SK-N-SH (cell line): ENCODE results near the gene HLA-DRB1. TPM values are rescaled to one million over a fixed set of nuclear protein-coding genes. Genes with fewer than 3 reads are reported as not detected.

Source experiments
- CTCF ChIA-PET: fragments of 300-600, 350-600 bp; formaldehyde crosslinking; extraction: SDS; loops from one replicate; lab custom pipeline; 2021; lab: Yijun Ruan, JAX
- POLR2A ChIA-PET: fragments of 350-600 bp; sonication (Branson Sonifier 250); formaldehyde crosslinking; extraction: SDS; loops from one replicate; lab custom pipeline; 2020; ENCODE audit warnings: antibody characterized with exemption, inconsistent platforms; lab: Yijun Ruan, JAX
- DNase-seq: peaks from one replicate; pipeline ENCODE4 v3.0.0; 2012
- H2AFZ ChIP-seq: fragments of 200-600 bp; sonication (generic); 2 replicates; pipeline ENCODE4 v1.8.1; 2016; ENCODE audit warnings: antibody characterized with exemption, mild to moderate bottlenecking, low read depth
- H3F3A ChIP-seq: fragments of 200-600 bp; sonication (generic); replicated peaks from 2 replicates; pipeline ENCODE3; 2016; ENCODE audit warnings: antibody characterized with exemption, mild to moderate bottlenecking; ENCODE audit not compliant: insufficient read depth
- H3K27ac ChIP-seq, 2 experiments: fragments of 200-500 bp in 1 of 2; fragments of 200-600 bp in 1 of 2; sonication (Bioruptor generic) in 1 of 2; sonication (generic), shearing (Covaris generic) in 1 of 2; 2 replicates each; pipeline versions ENCODE4 v1.5.1 to v1.6.1; 2014 to 2016; ENCODE audit warnings: low read depth in 2 of 2, inconsistent platforms in 1 of 2, low read length in 1 of 2, mild to moderate bottlenecking in 1 of 2, mixed read lengths in 1 of 2
- H3K27me3 ChIP-seq: fragments of 200-600 bp; sonication (generic), shearing (Covaris generic); 2 replicates; pipeline ENCODE4 v1.6.1; 2016; ENCODE audit warnings: mixed run types; ENCODE audit not compliant: insufficient read depth
- H3K36me3 ChIP-seq, 2 experiments: fragments of 200-500 bp in 1 of 2; fragments of 200-600 bp in 1 of 2; sonication (Bioruptor generic) in 1 of 2; sonication (generic) in 1 of 2; replicated peaks in 1 of 2; 2 replicates each; pipeline versions ENCODE3 to v1.5.1; 2014 to 2016; ENCODE audit warnings: low read length in 1 of 2, mild to moderate bottlenecking in 1 of 2; ENCODE audit not compliant: insufficient read depth in 2 of 2, control insufficient read depth in 1 of 2
- H3K4me1 ChIP-seq, 2 experiments: fragments of 200-500 bp in 1 of 2; fragments of 200-600 bp in 1 of 2; sonication (Bioruptor generic) in 1 of 2; sonication (generic), shearing (Covaris generic) in 1 of 2; 2 replicates each; pipeline versions ENCODE4 v1.5.1 to v1.6.1; 2014 to 2016; ENCODE audit warnings: low read depth in 1 of 2, low read length in 1 of 2, mixed run types in 1 of 2; ENCODE audit not compliant: insufficient read depth in 2 of 2, control insufficient read depth in 1 of 2
- H3K4me2 ChIP-seq: fragments of 200-600 bp; sonication (generic), shearing (Covaris generic); 2 replicates; pipeline ENCODE4 v1.6.1; 2017; ENCODE audit warnings: mixed run types
- H3K4me3 ChIP-seq, 2 experiments: fragments of 200-500 bp in 1 of 2; fragments of 200-600 bp in 1 of 2; sonication (Bioruptor generic) in 1 of 2; sonication (generic), shearing (Covaris generic) in 1 of 2; 2 replicates each; pipeline versions ENCODE4 v1.5.1 to v1.8.1; 2014 to 2016; ENCODE audit warnings: low read depth in 2 of 2, inconsistent platforms in 1 of 2, low read length in 1 of 2, mild to moderate bottlenecking in 1 of 2, mixed read lengths in 1 of 2, moderate library complexity in 1 of 2
- H3K79me2 ChIP-seq: fragments of 200-600 bp; sonication (generic); 2 replicates; pipeline ENCODE4 v1.8.1; 2017; ENCODE audit warnings: mild to moderate bottlenecking; ENCODE audit not compliant: insufficient read depth
- H3K9ac ChIP-seq: fragments of 200-600 bp; sonication (generic); 2 replicates; pipeline ENCODE4 v1.6.1; 2017; ENCODE audit warnings: mixed run types
- H3K9me2 ChIP-seq: fragments of 200-600 bp; sonication (generic); 2 replicates; pipeline ENCODE4 v1.6.1; 2017; ENCODE audit warnings: mixed run types
- H3K9me3 ChIP-seq: fragments of 200-600 bp; sonication (generic); 2 replicates; pipeline ENCODE4 v1.6.1; 2017; ENCODE audit warnings: mixed run types, mild to moderate bottlenecking, moderate library complexity
- H4K20me1 ChIP-seq: fragments of 200-600 bp; sonication (generic); 2 replicates; pipeline ENCODE4 v1.6.1; 2017; ENCODE audit warnings: mild to moderate bottlenecking, mixed run types; ENCODE audit not compliant: insufficient read depth
- FOXM1 ChIP-seq: IDR thresholded peaks from 2 replicates; pipeline ENCODE4 v1.4.0; 2012; ENCODE audit warnings: low read depth, mild to moderate bottlenecking
- MEF2A ChIP-seq: IDR thresholded peaks from 2 replicates; pipeline ENCODE4 v1.4.0; 2012; ENCODE audit warnings: low read depth, borderline replicate concordance
- MXI1 ChIP-seq: IDR thresholded peaks from 2 replicates; pipeline ENCODE4 v1.6.1; 2012; ENCODE audit warnings: mild to moderate bottlenecking, low read depth, low read length, improper control_type of control experiment
- RAD21 ChIP-seq: IDR thresholded peaks from 2 replicates; pipeline ENCODE4 v1.6.1; 2012; ENCODE audit warnings: mild to moderate bottlenecking, low read length
- RFX5 ChIP-seq: IDR thresholded peaks from 2 replicates; pipeline ENCODE4 v1.6.1; 2012; ENCODE audit warnings: mild to moderate bottlenecking, improper control_type of control experiment, low read length
- SMC3 ChIP-seq: IDR thresholded peaks from 2 replicates; pipeline ENCODE4 v1.6.1; 2012; ENCODE audit warnings: low read depth, low read length, improper control_type of control experiment
- WGBS: methylation state at CpG from one replicate; pipeline ENCODE4 v1.1.6; 2017; ENCODE audit warnings: low lambda C conversion rate; 5-methylcytosine and 5-hydroxymethylcytosine counted together
- polyA plus RNA-seq, 3 experiments: library from polyadenylated mRNA; depleted of rRNA; stranded (reverse); fragments of >200 nt; gene quantifications; 2 replicates each; pipeline ENCODE4 v1.2.3, GENCODE V29; 2012
- TF ChIP-seq, protein P1 (sequence below): IDR thresholded peaks from 2 replicates; pipeline ENCODE4 v1.6.1; 2012; ENCODE audit warnings: mild to moderate bottlenecking, low read depth, low read length, moderate library complexity
- TF ChIP-seq, protein P2 (sequence below): fragments of 150-350 bp; IDR thresholded peaks from 2 replicates; pipeline ENCODE4 v1.6.1; 2017; ENCODE audit warnings: antibody characterized with exemption, low read length, low read depth, borderline replicate concordance

HLA-DRB1 gene
- polyA plus RNA-seq, 1 of the 3 experiments (the other 2 are of a cell fraction) = not detected

- no peaks in the 10 kb centered on the region for H3K27me3 ChIP-seq
- no peak overlapping the region for H2AFZ ChIP-seq
- TF ChIP-seq RFX5 = no peak
- TF ChIP-seq SMC3 = no peak
- TF ChIP-seq, protein P1, sequence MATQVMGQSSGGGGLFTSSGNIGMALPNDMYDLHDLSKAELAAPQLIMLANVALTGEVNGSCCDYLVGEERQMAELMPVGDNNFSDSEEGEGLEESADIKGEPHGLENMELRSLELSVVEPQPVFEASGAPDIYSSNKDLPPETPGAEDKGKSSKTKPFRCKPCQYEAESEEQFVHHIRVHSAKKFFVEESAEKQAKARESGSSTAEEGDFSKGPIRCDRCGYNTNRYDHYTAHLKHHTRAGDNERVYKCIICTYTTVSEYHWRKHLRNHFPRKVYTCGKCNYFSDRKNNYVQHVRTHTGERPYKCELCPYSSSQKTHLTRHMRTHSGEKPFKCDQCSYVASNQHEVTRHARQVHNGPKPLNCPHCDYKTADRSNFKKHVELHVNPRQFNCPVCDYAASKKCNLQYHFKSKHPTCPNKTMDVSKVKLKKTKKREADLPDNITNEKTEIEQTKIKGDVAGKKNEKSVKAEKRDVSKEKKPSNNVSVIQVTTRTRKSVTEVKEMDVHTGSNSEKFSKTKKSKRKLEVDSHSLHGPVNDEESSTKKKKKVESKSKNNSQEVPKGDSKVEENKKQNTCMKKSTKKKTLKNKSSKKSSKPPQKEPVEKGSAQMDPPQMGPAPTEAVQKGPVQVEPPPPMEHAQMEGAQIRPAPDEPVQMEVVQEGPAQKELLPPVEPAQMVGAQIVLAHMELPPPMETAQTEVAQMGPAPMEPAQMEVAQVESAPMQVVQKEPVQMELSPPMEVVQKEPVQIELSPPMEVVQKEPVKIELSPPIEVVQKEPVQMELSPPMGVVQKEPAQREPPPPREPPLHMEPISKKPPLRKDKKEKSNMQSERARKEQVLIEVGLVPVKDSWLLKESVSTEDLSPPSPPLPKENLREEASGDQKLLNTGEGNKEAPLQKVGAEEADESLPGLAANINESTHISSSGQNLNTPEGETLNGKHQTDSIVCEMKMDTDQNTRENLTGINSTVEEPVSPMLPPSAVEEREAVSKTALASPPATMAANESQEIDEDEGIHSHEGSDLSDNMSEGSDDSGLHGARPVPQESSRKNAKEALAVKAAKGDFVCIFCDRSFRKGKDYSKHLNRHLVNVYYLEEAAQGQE = no peak
- no peak for TF ChIP-seq MEF2A
- TF ChIP-seq MXI1 = no peak
- TF ChIP-seq RAD21 = no peak
- TF ChIP-seq FOXM1 = no peak
- ChIA-PET CTCF (no interaction called here), POLR2A (no interaction called here)
- no peaks in the 10 kb centered on the region for H3K36me3 ChIP-seq
- no peaks in the 10 kb centered on the region for H3K79me2 ChIP-seq
- DNase-seq = no peak
- H3K27ac ChIP-seq = no peak overlapping the region
- no peak overlapping the region for H3K4me3 ChIP-seq
- 0% methylated on average over 1 of the region's 1 CpG for WGBS
- no peaks in the 10 kb centered on the region for H3K9me2 ChIP-seq
- no peak overlapping the region for H3K4me2 ChIP-seq
- no peaks in the 10 kb centered on the region for H4K20me1 ChIP-seq
- no peaks in the 10 kb centered on the region for H3F3A ChIP-seq
- H3K9me3 ChIP-seq = no peaks in the 10 kb centered on the region
- H3K9ac ChIP-seq = no peak overlapping the region
- H3K4me1 ChIP-seq = no peaks in the 10 kb centered on the region
These were observed 13.4 kb downstream of the HLA-DRB1 start for GRCh38 chr6:32576250-32576649.

DNA sequence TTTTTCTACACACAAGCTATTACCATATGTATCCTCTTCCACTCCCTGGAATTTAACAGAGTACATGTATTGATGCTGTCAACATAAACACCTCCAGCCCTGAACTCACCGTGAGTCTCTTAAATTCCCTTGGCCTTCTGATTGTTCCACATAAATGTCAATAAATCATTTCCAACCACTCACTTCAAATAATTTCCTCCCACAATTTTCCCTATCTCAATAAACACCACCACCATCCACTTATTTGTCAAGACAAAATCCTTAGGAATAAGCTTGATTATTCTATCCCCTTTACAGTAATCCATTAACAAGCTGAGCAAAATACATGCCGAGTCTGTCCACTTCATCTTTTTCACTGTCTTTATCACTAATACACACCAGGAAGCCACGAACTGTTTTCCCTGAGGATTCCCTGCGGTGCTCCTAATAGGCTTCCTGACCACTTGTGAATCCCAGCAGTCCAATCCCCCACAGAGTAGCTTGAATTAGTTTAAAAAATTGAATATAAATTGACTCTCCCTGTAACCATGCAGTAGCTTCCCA lies 19.2 kb downstream of the HLA-DRB1 start:
- no peak overlapping the region for H3K27ac ChIP-seq
- no peak overlapping the region for H2AFZ ChIP-seq
- no peaks in the 10 kb centered on the region for H3K9me2 ChIP-seq
- no peaks in the 10 kb centered on the region for H3K4me1 ChIP-seq
- WGBS = 4% methylated on average over 2 of the region's 4 CpGs
- CTCF ChIA-PET = no interaction called here
- POLR2A ChIA-PET = no interaction called here
- H3K9me3 ChIP-seq = no peaks in the 10 kb centered on the region
- no peak for DNase-seq
- H3K79me2 ChIP-seq = no peaks in the 10 kb centered on the region
- no peaks in the 10 kb centered on the region for H3F3A ChIP-seq
- no peaks in the 10 kb centered on the region for H3K36me3 ChIP-seq
- H4K20me1 ChIP-seq = no peaks in the 10 kb centered on the region
- no peak overlapping the region for H3K4me2 ChIP-seq
- no peak overlapping the region for H3K9ac ChIP-seq
- TF ChIP-seq, protein P2, sequence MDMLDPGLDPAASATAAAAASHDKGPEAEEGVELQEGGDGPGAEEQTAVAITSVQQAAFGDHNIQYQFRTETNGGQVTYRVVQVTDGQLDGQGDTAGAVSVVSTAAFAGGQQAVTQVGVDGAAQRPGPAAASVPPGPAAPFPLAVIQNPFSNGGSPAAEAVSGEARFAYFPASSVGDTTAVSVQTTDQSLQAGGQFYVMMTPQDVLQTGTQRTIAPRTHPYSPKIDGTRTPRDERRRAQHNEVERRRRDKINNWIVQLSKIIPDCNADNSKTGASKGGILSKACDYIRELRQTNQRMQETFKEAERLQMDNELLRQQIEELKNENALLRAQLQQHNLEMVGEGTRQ = no peak
- H3K4me3 ChIP-seq = no peak overlapping the region
- no peaks in the 10 kb centered on the region for H3K27me3 ChIP-seq
